DOHH2 (cell line): Measurements from ENCODE around the gene SLAMF1.

Experiments
- CTCF ChIP-seq: fragments of 200-600 bp; sonication (generic); IDR thresholded peaks from one replicate; pipeline ENCODE4 v1.5.1; 2014; ENCODE audit warnings: antibody characterized with exemption, mild to moderate bottlenecking, low read depth, low read length; ENCODE audit not compliant: poor library complexity, severe bottlenecking
- EZH2phosphoT487 ChIP-seq: fragments of 200-600 bp; sonication (generic); IDR thresholded peaks from 2 replicates; pipeline ENCODE4 v1.6.1; 2017; ENCODE audit warnings: borderline replicate concordance, mild to moderate bottlenecking, antibody characterized with exemption, low read length, moderate library complexity, mixed read lengths

DNA sequence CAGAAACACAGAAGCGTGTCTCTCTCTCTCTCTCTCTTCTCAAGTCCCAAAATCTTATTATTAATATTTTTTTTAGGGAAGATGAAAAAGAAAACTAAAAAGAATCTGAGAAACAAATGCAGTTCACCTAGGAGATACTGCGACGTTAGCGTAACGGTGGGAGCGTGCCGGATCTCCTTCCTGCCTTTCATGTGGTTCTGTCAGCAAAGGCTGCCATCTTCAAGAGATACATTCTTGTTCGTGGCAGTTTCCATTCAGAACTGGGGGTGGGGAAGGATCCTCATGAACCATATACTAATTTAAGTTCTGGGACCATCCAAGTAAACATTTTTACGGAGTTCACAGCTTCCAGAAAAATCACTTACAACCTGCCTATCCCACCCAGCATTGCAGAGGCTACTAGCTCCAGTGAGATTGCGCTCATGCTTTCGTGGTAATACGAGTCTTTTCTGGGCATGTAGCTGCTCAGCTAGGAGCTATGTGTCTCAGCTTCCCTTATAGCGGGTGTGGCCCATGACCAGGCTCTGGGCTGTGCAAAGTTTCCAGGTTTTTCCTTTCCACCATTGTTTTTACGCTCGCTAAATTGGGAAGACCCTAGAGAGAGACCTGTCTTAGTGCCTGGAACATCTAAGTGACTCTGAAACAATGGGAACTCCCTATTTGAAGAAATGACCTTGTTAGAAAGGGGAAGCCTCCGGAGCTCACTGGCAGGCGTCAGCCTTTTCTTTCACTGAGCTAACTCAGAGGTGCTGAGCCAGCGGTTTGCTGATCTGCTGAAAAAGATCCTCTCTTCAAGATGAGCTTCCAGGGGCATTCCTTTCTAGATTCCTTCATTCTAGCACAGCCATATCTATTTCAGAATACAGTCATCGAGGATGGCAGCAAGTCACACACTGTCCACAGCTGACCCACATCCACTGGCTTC is 17.3 kb downstream of the SLAMF1 start:
- TF ChIP-seq CTCF: no peak
- TF ChIP-seq EZH2phosphoT487: no peak
